PC-9 (cell line): ENCODE results near the gene MICOS13.

Source experiments
- EZH2 ChIP-seq: fragments of 200-600 bp; sonication (generic); IDR thresholded peaks from 2 replicates; pipeline ENCODE4 v1.8.0; 2017; ENCODE audit warnings: antibody characterized with exemption, low read depth
- TF ChIP-seq, protein P1 (sequence below): fragments of 200-600 bp; sonication (generic); conservative IDR thresholded peaks from 2 replicates; pipeline ENCODE4 v1.6.1; 2017; ENCODE audit warnings: mixed run types, antibody characterized with exemption, mild to moderate bottlenecking, moderate library complexity

DNA sequence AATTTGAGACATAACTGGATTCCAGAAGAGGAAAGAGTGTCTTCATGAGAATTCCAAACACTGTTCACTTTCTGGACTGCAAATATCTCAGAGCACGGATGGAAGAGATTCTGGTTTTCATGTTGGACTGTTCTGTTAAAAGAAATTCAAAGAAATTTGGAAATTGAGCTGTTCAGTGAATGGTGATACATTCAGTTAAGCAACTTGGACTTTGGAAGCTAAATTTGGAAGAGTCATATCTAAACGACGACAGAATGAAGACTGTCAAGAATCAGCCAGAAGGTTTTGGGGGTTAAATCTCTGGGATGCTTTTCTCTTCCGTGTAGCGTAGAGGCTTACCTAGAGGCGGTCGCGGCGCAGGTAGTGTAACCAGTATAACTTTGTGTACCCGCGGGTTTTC lies 31.9 kb downstream of the MICOS13 start:
- TF ChIP-seq, protein P1, sequence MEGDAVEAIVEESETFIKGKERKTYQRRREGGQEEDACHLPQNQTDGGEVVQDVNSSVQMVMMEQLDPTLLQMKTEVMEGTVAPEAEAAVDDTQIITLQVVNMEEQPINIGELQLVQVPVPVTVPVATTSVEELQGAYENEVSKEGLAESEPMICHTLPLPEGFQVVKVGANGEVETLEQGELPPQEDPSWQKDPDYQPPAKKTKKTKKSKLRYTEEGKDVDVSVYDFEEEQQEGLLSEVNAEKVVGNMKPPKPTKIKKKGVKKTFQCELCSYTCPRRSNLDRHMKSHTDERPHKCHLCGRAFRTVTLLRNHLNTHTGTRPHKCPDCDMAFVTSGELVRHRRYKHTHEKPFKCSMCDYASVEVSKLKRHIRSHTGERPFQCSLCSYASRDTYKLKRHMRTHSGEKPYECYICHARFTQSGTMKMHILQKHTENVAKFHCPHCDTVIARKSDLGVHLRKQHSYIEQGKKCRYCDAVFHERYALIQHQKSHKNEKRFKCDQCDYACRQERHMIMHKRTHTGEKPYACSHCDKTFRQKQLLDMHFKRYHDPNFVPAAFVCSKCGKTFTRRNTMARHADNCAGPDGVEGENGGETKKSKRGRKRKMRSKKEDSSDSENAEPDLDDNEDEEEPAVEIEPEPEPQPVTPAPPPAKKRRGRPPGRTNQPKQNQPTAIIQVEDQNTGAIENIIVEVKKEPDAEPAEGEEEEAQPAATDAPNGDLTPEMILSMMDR: no peak
- no peak for TF ChIP-seq EZH2
